Measurements from ENCODE around the gene RHOBTB3.

The RHOBTB3 gene

DNA sequence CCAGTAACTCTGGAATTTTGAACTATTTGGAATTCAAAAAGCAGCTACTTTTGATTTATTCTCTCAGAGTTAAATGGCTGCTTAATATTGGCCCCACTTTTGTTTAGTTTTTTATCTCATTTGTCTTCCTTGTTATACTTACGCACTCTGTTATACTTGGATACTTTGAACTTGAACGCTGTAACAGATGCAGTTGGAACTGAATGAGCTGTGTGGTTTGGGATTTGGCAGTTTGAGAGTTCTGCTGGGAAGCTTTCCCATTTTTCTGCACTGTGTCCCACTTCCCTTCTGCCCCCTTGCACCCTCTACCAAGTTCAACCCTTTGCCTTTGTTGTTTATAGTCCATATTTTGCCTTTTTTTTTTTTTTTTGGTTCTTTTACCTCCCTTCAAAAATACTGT lies 3.8 kb downstream of the RHOBTB3 start:
- ATAC-seq (ENCODE audit: low read depth) (no peak), DNase-seq (ENCODE audit: low spot score in 2 of 2) (no peak)
- no peaks in the 10 kb centered on the region for H3K27me3 Mint-ChIP-seq
- H3K9me3 Mint-ChIP-seq = peaks cover 1% of the 10 kb centered on the region
- H3K4me1 Mint-ChIP-seq = peaks cover 27% of the 10 kb centered on the region
- H3K4me3 Mint-ChIP-seq = no peak overlapping the region
- no peaks in the 10 kb centered on the region for H3K36me3 Mint-ChIP-seq
- H3K27ac Mint-ChIP-seq = no peak overlapping the region

DNA sequence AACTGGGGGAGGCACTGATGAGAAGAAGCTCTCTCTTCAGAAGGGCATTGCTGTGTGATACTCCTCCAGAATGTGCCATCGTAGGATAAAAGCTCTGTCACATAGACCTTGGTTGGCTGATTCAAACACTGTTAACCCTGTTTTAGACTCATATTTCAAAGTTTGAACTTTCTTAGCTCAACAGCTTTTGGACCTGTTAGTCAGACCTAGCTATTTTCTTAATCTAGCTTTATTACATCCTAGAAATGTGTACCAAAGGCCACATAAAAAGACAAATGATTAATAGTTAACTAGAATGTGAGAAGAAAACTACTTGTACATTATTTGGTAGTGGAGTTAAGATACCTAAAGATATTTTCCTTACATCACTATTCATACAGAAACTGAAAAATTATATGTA lies 4.3 kb downstream of the RHOBTB3 start:
- Mint-ChIP-seq H3K27me3 (no peaks in the 10 kb centered on the region), H3K27ac (no peak overlapping the region), H3K4me1 (peaks cover 31% of the 10 kb centered on the region), H3K4me3 (no peak overlapping the region), H3K9me3 (peaks cover 1% of the 10 kb centered on the region), H3K36me3 (peaks cover 2% of the 10 kb centered on the region)
- DNase-seq (ENCODE audit: low spot score in 2 of 2) (no peak), ATAC-seq (ENCODE audit: low read depth) (no peak)

- Mint-ChIP-seq H3K9me3 (peaks cover 1% of the 10 kb centered on the region), H3K27ac (no peak overlapping the region), H3K4me3 (no peak overlapping the region), H3K27me3 (no peaks in the 10 kb centered on the region), H3K4me1 (peaks cover 19% of the 10 kb centered on the region), H3K36me3 (peaks cover 2% of the 10 kb centered on the region)
- ATAC-seq (ENCODE audit: low read depth) = peak; percentile 43
- DNase-seq (ENCODE audit: low spot score in 2 of 2) = no peak
Observed at GRCh38 chr5:95738072-95738471, 6.9 kb downstream of the RHOBTB3 start.

DNA sequence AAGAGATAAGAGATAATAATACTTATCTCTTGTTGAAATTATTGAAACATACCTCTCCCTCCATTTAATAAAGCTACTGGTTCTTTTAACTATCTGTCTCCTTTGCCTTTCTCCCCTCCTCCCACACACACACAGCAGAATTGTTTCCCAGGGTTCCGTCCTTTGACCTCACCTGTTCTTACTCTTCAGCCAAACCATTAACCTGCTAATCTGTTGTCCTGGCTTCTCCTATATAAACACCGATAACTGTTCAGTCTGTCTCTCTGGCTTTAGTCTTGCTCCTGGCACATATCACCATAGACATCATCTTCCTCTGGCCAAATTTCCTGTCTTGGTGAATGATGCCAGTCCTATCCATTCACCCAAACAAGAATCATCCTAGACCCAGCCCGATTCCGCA lies 7.7 kb downstream of the RHOBTB3 start:
- no peak for ATAC-seq (ENCODE audit: low read depth)
- Mint-ChIP-seq H3K27me3 (no peaks in the 10 kb centered on the region), H3K27ac (no peak overlapping the region), H3K4me1 (peaks cover 19% of the 10 kb centered on the region), H3K4me3 (no peak overlapping the region), H3K36me3 (peaks cover 2% of the 10 kb centered on the region), H3K9me3 (peaks cover 1% of the 10 kb centered on the region)
- DNase-seq (ENCODE audit: low spot score in 2 of 2) = no peak

DNA sequence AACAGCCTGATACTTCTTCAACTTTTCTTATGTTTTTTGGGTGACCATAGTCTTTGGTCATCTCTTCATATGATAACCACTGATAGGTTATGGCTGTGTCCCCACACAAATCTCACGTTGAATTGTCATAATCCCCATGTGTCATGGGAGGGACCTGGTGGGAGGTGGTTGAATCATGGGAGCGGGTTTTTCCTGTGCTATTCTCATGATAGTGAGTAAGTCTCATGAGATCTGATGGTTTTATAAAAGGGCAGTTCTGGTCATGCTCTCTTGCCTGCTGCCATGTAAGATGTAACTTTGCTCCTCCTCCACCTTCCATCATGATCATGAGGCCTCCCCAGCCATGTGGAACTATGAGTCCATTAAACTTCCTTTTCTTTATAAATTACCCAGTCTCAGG lies 8.7 kb downstream of the RHOBTB3 start:
- ATAC-seq (ENCODE audit: low read depth) (peak; percentile 49), DNase-seq (ENCODE audit: low spot score in 2 of 2) (no peak)
- no peak overlapping the region for H3K4me3 Mint-ChIP-seq
- no peak overlapping the region for H3K27ac Mint-ChIP-seq
- H3K4me1 Mint-ChIP-seq = peaks cover 19% of the 10 kb centered on the region
- peaks cover 1% of the 10 kb centered on the region for H3K9me3 Mint-ChIP-seq
- peaks cover 2% of the 10 kb centered on the region for H3K36me3 Mint-ChIP-seq
- H3K27me3 Mint-ChIP-seq = no peaks in the 10 kb centered on the region

- H3K4me1 Mint-ChIP-seq = peaks cover 19% of the 10 kb centered on the region
- DNase-seq (ENCODE audit: low spot score in 2 of 2) = no peak
- no peak overlapping the region for H3K27ac Mint-ChIP-seq
- ATAC-seq (ENCODE audit: low read depth) = no peak
- peaks cover 1% of the 10 kb centered on the region for H3K9me3 Mint-ChIP-seq
- H3K36me3 Mint-ChIP-seq = peaks cover 2% of the 10 kb centered on the region
- H3K27me3 Mint-ChIP-seq = no peaks in the 10 kb centered on the region
- no peak overlapping the region for H3K4me3 Mint-ChIP-seq
Observed at GRCh38 chr5:95741458-95741857, 10.3 kb downstream of the RHOBTB3 start.

GRCh38 chr5:95743232-95743631 lies 12.1 kb downstream of the RHOBTB3 start:
- Mint-ChIP-seq H3K9me3 (peaks cover 1% of the 10 kb centered on the region), H3K27ac (no peak overlapping the region), H3K4me1 (peaks cover 12% of the 10 kb centered on the region), H3K4me3 (no peak overlapping the region), H3K36me3 (peaks cover 2% of the 10 kb centered on the region), H3K27me3 (no peaks in the 10 kb centered on the region)
- no peak for DNase-seq (ENCODE audit: low spot score in 2 of 2)
- no peak for ATAC-seq (ENCODE audit: low read depth)

GRCh38 chr5:95743877-95744276 lies 12.7 kb downstream of the RHOBTB3 start:
- Mint-ChIP-seq H3K27ac (no peak overlapping the region), H3K36me3 (peaks cover 2% of the 10 kb centered on the region)

GRCh38 chr5:95746194-95746593 lies 15.1 kb downstream of the RHOBTB3 start:
- Mint-ChIP-seq H3K27me3 (no peaks in the 10 kb centered on the region), H3K9me3 (no peaks in the 10 kb centered on the region), H3K4me3 (no peak overlapping the region), H3K27ac (no peak overlapping the region), H3K4me1 (no peaks in the 10 kb centered on the region), H3K36me3 (no peaks in the 10 kb centered on the region)
- no peak for DNase-seq (ENCODE audit: low spot score in 2 of 2)
- no peak for ATAC-seq (ENCODE audit: low read depth)

More at GRCh38 chr5:95743877-95744276, 12.7 kb downstream of the RHOBTB3 start:
- Mint-ChIP-seq H3K9me3 (peaks cover 1% of the 10 kb centered on the region), H3K4me3 (no peak overlapping the region), H3K4me1 (peaks cover 10% of the 10 kb centered on the region), H3K27me3 (no peaks in the 10 kb centered on the region)
- DNase-seq (ENCODE audit: low spot score in 2 of 2) (no peak), ATAC-seq (ENCODE audit: low read depth) (no peak)

DNA sequence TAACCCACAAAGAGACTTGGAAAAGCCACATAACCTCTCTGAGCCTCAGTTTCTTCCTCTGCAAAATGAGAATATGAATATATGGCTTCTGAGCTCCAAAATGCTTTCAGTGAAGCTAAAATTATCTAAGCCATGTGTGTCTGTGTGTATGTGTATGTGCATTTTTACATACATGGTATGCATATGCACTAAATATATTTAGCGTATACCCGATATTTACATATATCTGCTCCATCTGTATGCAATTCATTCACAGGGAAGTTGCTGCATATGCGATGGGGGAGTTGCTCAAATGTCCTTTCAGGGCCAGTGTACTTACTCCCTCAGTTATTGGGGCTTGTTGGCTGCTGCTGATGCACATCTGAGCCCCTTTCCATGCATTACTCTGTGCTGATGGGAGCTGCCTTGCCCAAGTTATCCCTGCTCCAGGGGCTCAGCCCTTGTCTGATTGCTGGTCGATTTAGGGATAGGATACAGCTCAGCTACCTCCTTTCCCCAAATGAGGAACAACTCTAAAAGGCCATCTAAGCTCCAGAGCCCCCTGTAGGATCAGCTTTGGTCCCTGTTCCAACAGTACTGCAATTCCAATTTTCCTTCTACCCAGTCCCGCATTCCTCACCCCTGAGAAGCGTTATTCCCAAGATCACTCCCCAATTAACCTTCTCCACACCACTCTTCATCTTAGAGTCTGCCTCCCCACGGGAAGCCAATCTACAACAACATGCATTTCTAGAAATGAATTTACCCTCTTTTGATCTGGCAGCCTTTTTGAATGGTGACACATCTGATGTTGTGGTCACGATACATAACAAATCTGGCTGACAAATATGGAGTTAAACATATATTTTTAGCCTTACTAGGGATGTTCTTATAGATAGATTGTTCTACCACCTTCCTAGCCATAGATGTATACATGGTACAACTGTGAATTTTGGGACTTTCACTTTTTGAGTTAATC lies 15.9 kb downstream of the RHOBTB3 start:
- H3K27ac Mint-ChIP-seq = no peak overlapping the region
- no peaks in the 10 kb centered on the region for H3K9me3 Mint-ChIP-seq
- H3K36me3 Mint-ChIP-seq = no peaks in the 10 kb centered on the region
- H3K4me1 Mint-ChIP-seq = no peaks in the 10 kb centered on the region
- no peak overlapping the region for H3K4me3 Mint-ChIP-seq
- H3K27me3 Mint-ChIP-seq = no peaks in the 10 kb centered on the region
- DNase-seq (ENCODE audit: low spot score in 2 of 2) (no peak), ATAC-seq (ENCODE audit: low read depth) (no peak)

- no peaks in the 10 kb centered on the region for H3K4me1 Mint-ChIP-seq
- no peak overlapping the region for H3K4me3 Mint-ChIP-seq
- H3K36me3 Mint-ChIP-seq = no peaks in the 10 kb centered on the region
- ATAC-seq (ENCODE audit: low read depth) = no peak
- no peak overlapping the region for H3K27ac Mint-ChIP-seq
- H3K9me3 Mint-ChIP-seq = no peaks in the 10 kb centered on the region
- no peak for DNase-seq (ENCODE audit: low spot score in 2 of 2)
- H3K27me3 Mint-ChIP-seq = no peaks in the 10 kb centered on the region
Observed at GRCh38 chr5:95748133-95748532, 17.0 kb downstream of the RHOBTB3 start.

- Mint-ChIP-seq H3K27ac (no peak overlapping the region), H3K4me3 (no peak overlapping the region), H3K9me3 (no peaks in the 10 kb centered on the region), H3K4me1 (peaks cover under 1% of the 10 kb centered on the region), H3K27me3 (no peaks in the 10 kb centered on the region), H3K36me3 (no peaks in the 10 kb centered on the region)
- DNase-seq (ENCODE audit: low spot score in 2 of 2) (no peak), ATAC-seq (ENCODE audit: low read depth) (no peak)
Observed at GRCh38 chr5:95754545-95754944, 23.4 kb downstream of the RHOBTB3 start.

DNA sequence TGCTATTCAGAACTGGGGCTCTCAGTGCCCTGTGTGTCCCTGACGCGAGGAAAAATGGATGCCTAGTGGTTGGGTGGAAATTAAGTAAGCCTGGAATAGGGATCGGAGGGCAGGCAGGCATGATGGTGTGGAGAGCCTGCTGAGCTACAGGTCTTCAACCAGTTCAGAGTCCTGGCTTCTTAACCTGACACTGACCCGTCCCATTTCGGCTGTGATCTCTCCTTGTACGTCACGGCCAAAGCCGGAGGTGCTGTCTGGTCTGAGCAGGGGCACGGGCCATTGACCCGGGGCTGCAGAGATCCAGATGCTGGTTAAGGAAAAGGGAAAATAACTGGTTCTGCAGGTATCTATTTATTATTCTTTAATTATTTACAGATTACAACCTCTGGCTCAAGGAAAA lies 27.9 kb downstream of the RHOBTB3 start:
- Mint-ChIP-seq H3K4me3 (no peak overlapping the region), H3K27me3 (no peaks in the 10 kb centered on the region), H3K4me1 (peaks cover 31% of the 10 kb centered on the region), H3K9me3 (no peaks in the 10 kb centered on the region), H3K27ac (no peak overlapping the region), H3K36me3 (no peaks in the 10 kb centered on the region)
- no peak for ATAC-seq (ENCODE audit: low read depth)
- no peak for DNase-seq (ENCODE audit: low spot score in 2 of 2)

GRCh38 chr5:95759634-95760033 lies 28.5 kb downstream of the RHOBTB3 start:
- H3K4me1 Mint-ChIP-seq = peaks cover 31% of the 10 kb centered on the region
- no peaks in the 10 kb centered on the region for H3K27me3 Mint-ChIP-seq
- ATAC-seq (ENCODE audit: low read depth) (no peak), DNase-seq (ENCODE audit: low spot score in 2 of 2) (no peak)
- H3K9me3 Mint-ChIP-seq = no peaks in the 10 kb centered on the region
- H3K27ac Mint-ChIP-seq = peak overlapping the region; percentile 96
- H3K4me3 Mint-ChIP-seq = no peak overlapping the region
- no peaks in the 10 kb centered on the region for H3K36me3 Mint-ChIP-seq

Data from memory B cell (primary cell).